ENCODE results near the gene EGLN3. TPM values are rescaled to one million over a fixed set of nuclear protein-coding genes. Genes with fewer than 3 reads are reported as not detected.

Gene EGLN3
- total and polyA plus RNA-seq, 7 experiments from 2014 or later = 0.71 to 96.5 (median 1.3) TPM

- peaks cover 7 to 43% (median 25%) of the 10 kb centered on the region in 5 donors for H3K27me3 Mint-ChIP-seq
- peaks cover 0 to 5% (median 0%) of the 10 kb centered on the region in 11 donors for H3K9me3 Mint-ChIP-seq
- H3K4me3 Mint-ChIP-seq = no peak overlapping the region
- peaks cover 0 to 67% (median 0%) of the 10 kb centered on the region in 5 donors for H3K36me3 Mint-ChIP-seq
- H3K27ac ChIP-seq (ENCODE audit: low read depth, low read length) = no peak overlapping the region
- intact Hi-C loops (cut with micrococcal nuclease) = loop anchor here in 1 of 2 donors (10.0 kb wide), 1 partner anchor 282 kb away; no protein-coding TSS in a partner anchor
- H3K36me3 ChIP-seq (ENCODE audit: control insufficient read depth in 2 of 3, insufficient read depth in 3 of 3, low read length in 3 of 3) = no peaks in the 10 kb centered on the region
- no peaks in the 10 kb centered on the region for H3K4me1 ChIP-seq (ENCODE audit: control insufficient read depth in 2 of 2, insufficient read depth in 2 of 2, low read length in 2 of 2)
- no peak for ATAC-seq
- CTCF ChIA-PET = no interaction called here
- H3K4me1 Mint-ChIP-seq = peaks cover 4 to 64% (median 9%) of the 10 kb centered on the region in 7 donors
- DNase-seq = no peak
- H3K4me3 ChIP-seq (ENCODE audit: low read length) = no peak overlapping the region
- H3K9me3 ChIP-seq (ENCODE audit: control insufficient read depth in 2 of 3, low read length in 3 of 3) = no peaks in the 10 kb centered on the region
- POLR2A ChIA-PET = no interaction called here
- no peaks in the 10 kb centered on the region for H3K27me3 ChIP-seq (ENCODE audit: control insufficient read depth in 2 of 2, insufficient read depth in 2 of 2, low read length in 2 of 2)
- peak overlapping the region in 1 of 9 donors; percentile 20 for H3K27ac Mint-ChIP-seq
Measured at GRCh38 chr14:33943096-33943883, 7.6 kb downstream of the EGLN3 start.

- no peaks in the 10 kb centered on the region for H3K27me3 ChIP-seq (ENCODE audit: control insufficient read depth in 2 of 2, insufficient read depth in 2 of 2, low read length in 2 of 2)
- POLR2A ChIA-PET = no interaction called here
- intact Hi-C loops (cut with micrococcal nuclease) = loop anchor here in 1 of 2 donors (10.0 kb wide), 1 partner anchor 283 kb away; no protein-coding TSS in a partner anchor
Measured at GRCh38 chr14:33941718-33942117, 9.2 kb downstream of the EGLN3 start.

GRCh38 chr14:33940561-33941011, 10.3 kb downstream of the EGLN3 start:
- H3K9me3 ChIP-seq (ENCODE audit: control insufficient read depth in 2 of 3, low read length in 3 of 3) = no peaks in the 10 kb centered on the region
- no peak overlapping the region for H3K4me3 Mint-ChIP-seq
- peaks cover 0 to 37% (median 7%) of the 10 kb centered on the region in 5 donors for H3K27me3 Mint-ChIP-seq
- no peak overlapping the region for H3K27ac ChIP-seq (ENCODE audit: low read depth, low read length)
- H3K4me1 Mint-ChIP-seq = peaks cover 0 to 64% (median 0%) of the 10 kb centered on the region in 7 donors
- H3K36me3 ChIP-seq (ENCODE audit: control insufficient read depth in 2 of 3, insufficient read depth in 3 of 3, low read length in 3 of 3) = no peaks in the 10 kb centered on the region
- no peak overlapping the region for H3K27ac Mint-ChIP-seq
- ATAC-seq (no peak), DNase-seq (no peak)
- H3K36me3 Mint-ChIP-seq = peaks cover 0 to 59% (median 0%) of the 10 kb centered on the region in 5 donors
- no peak overlapping the region for H3K4me3 ChIP-seq (ENCODE audit: low read length)
- no peaks in the 10 kb centered on the region for H3K4me1 ChIP-seq (ENCODE audit: control insufficient read depth in 2 of 2, insufficient read depth in 2 of 2, low read length in 2 of 2)
- ChIA-PET CTCF (no interaction called here), POLR2A (no interaction called here)
- intact Hi-C loops (cut with micrococcal nuclease) = loop anchor here in 1 of 2 donors (10.0 kb wide), 1 partner anchor 284 kb away; no protein-coding TSS in a partner anchor
- peaks cover 0 to 5% (median 0%) of the 10 kb centered on the region in 11 donors for H3K9me3 Mint-ChIP-seq
- no peaks in the 10 kb centered on the region for H3K27me3 ChIP-seq (ENCODE audit: control insufficient read depth in 2 of 2, insufficient read depth in 2 of 2, low read length in 2 of 2)

More at GRCh38 chr14:33941718-33942117, 9.2 kb downstream of the EGLN3 start:
- CTCF ChIA-PET = no interaction called here
- DNase-seq = no peak
- Histone ChIP-seq H3K27ac (ENCODE audit: low read depth, low read length) (no peak overlapping the region), H3K4me3 (ENCODE audit: low read length) (no peak overlapping the region), H3K4me1 (ENCODE audit: control insufficient read depth in 2 of 2, insufficient read depth in 2 of 2, low read length in 2 of 2) (no peaks in the 10 kb centered on the region), H3K9me3 (ENCODE audit: control insufficient read depth in 2 of 3, low read length in 3 of 3) (no peaks in the 10 kb centered on the region), H3K36me3 (ENCODE audit: control insufficient read depth in 2 of 3, insufficient read depth in 3 of 3, low read length in 3 of 3) (no peaks in the 10 kb centered on the region)
- H3K4me1 Mint-ChIP-seq = peaks cover under 1 to 63% (median 5%) of the 10 kb centered on the region in 7 donors
- H3K27ac Mint-ChIP-seq = no peak overlapping the region
- peaks cover 0 to 58% (median 0%) of the 10 kb centered on the region in 5 donors for H3K36me3 Mint-ChIP-seq
- peaks cover 0 to 5% (median 0%) of the 10 kb centered on the region in 11 donors for H3K9me3 Mint-ChIP-seq
- H3K4me3 Mint-ChIP-seq = no peak overlapping the region
- peaks cover 0 to 35% (median 11%) of the 10 kb centered on the region in 5 donors for H3K27me3 Mint-ChIP-seq
- ATAC-seq = no peak

GRCh38 chr14:33938131-33938949, 12.5 kb downstream of the EGLN3 start:
- Histone ChIP-seq H3K27me3 (ENCODE audit: control insufficient read depth in 2 of 2, insufficient read depth in 2 of 2, low read length in 2 of 2) (no peaks in the 10 kb centered on the region), H3K36me3 (ENCODE audit: control insufficient read depth in 2 of 3, insufficient read depth in 3 of 3, low read length in 3 of 3) (no peaks in the 10 kb centered on the region), H3K9me3 (ENCODE audit: control insufficient read depth in 2 of 3, low read length in 3 of 3) (no peaks in the 10 kb centered on the region), H3K4me1 (ENCODE audit: control insufficient read depth in 2 of 2, insufficient read depth in 2 of 2, low read length in 2 of 2) (no peaks in the 10 kb centered on the region), H3K4me3 (ENCODE audit: low read length) (no peak overlapping the region), H3K27ac (ENCODE audit: low read depth, low read length) (no peak overlapping the region)
- no peak for ATAC-seq
- no peak overlapping the region for H3K27ac Mint-ChIP-seq
- H3K4me3 Mint-ChIP-seq = no peak overlapping the region
- peaks cover 0 to 3% (median 0%) of the 10 kb centered on the region in 11 donors for H3K9me3 Mint-ChIP-seq
- POLR2A ChIA-PET = no interaction called here
- H3K27me3 Mint-ChIP-seq = peaks cover 0 to 19% (median 0%) of the 10 kb centered on the region in 5 donors
- H3K36me3 Mint-ChIP-seq = peaks cover 0 to 53% (median 0%) of the 10 kb centered on the region in 5 donors
- CTCF ChIA-PET = no interaction called here
- intact Hi-C loops (cut with micrococcal nuclease) = no loop called here
- DNase-seq = no peak
- peaks cover 0 to 59% (median 0%) of the 10 kb centered on the region in 7 donors for H3K4me1 Mint-ChIP-seq

GRCh38 chr14:33936391-33936790, 14.5 kb downstream of the EGLN3 start:
- Mint-ChIP-seq H3K27me3 (peaks cover 0 to 9% (median 0%) of the 10 kb centered on the region in 5 donors), H3K9me3 (peaks cover 0 to 3% (median 0%) of the 10 kb centered on the region in 11 donors), H3K4me1 (peaks cover 0 to 60% (median 0%) of the 10 kb centered on the region in 7 donors), H3K4me3 (no peak overlapping the region), H3K36me3 (peaks cover 0 to 46% (median 0%) of the 10 kb centered on the region in 5 donors), H3K27ac (no peak overlapping the region)
- no peaks in the 10 kb centered on the region for H3K36me3 ChIP-seq (ENCODE audit: control insufficient read depth in 2 of 3, insufficient read depth in 3 of 3, low read length in 3 of 3)
- intact Hi-C loops (cut with micrococcal nuclease) = no loop called here
- no peak overlapping the region for H3K27ac ChIP-seq (ENCODE audit: low read depth, low read length)
- ChIA-PET CTCF (no interaction called here), POLR2A (no interaction called here)
- H3K9me3 ChIP-seq (ENCODE audit: control insufficient read depth in 2 of 3, low read length in 3 of 3) = no peaks in the 10 kb centered on the region
- ATAC-seq (no peak), DNase-seq (no peak)
- H3K27me3 ChIP-seq (ENCODE audit: control insufficient read depth in 2 of 2, insufficient read depth in 2 of 2, low read length in 2 of 2) = no peaks in the 10 kb centered on the region
- H3K4me1 ChIP-seq (ENCODE audit: control insufficient read depth in 2 of 2, insufficient read depth in 2 of 2, low read length in 2 of 2) = no peaks in the 10 kb centered on the region
- H3K4me3 ChIP-seq (ENCODE audit: low read length) = no peak overlapping the region

- intact Hi-C loops (cut with micrococcal nuclease) = no loop called here
Measured at GRCh38 chr14:33934938-33935337, 15.9 kb downstream of the EGLN3 start.

More at GRCh38 chr14:33934938-33935337, 15.9 kb downstream of the EGLN3 start:
- no peak overlapping the region for H3K27ac ChIP-seq (ENCODE audit: low read depth, low read length)
- Mint-ChIP-seq H3K36me3 (peaks cover 0 to 49% (median 0%) of the 10 kb centered on the region in 5 donors), H3K9me3 (peaks cover 0 to 3% (median 0%) of the 10 kb centered on the region in 11 donors), H3K27me3 (peaks cover 0 to 6% (median 0%) of the 10 kb centered on the region in 5 donors), H3K4me3 (no peak overlapping the region), H3K4me1 (peaks cover 0 to 53% (median 0%) of the 10 kb centered on the region in 7 donors), H3K27ac (no peak overlapping the region)
- H3K9me3 ChIP-seq (ENCODE audit: control insufficient read depth in 2 of 3, low read length in 3 of 3) = no peaks in the 10 kb centered on the region
- ATAC-seq (no peak), DNase-seq (no peak)
- H3K4me1 ChIP-seq (ENCODE audit: control insufficient read depth in 2 of 2, insufficient read depth in 2 of 2, low read length in 2 of 2) = no peaks in the 10 kb centered on the region
- no peaks in the 10 kb centered on the region for H3K36me3 ChIP-seq (ENCODE audit: control insufficient read depth in 2 of 3, insufficient read depth in 3 of 3, low read length in 3 of 3)
- POLR2A ChIA-PET = no interaction called here
- CTCF ChIA-PET = no interaction called here
- H3K27me3 ChIP-seq (ENCODE audit: control insufficient read depth in 2 of 2, insufficient read depth in 2 of 2, low read length in 2 of 2) = no peaks in the 10 kb centered on the region
- H3K4me3 ChIP-seq (ENCODE audit: low read length) = no peak overlapping the region
